RWPE1 (cell line): ENCODE results near the gene RSAD2.

Experiments
- CTCF ChIA-PET: fragments of 350-600 bp; sonication (Branson Sonifier 250); formaldehyde crosslinking; extraction: SDS; loops from one replicate; lab custom pipeline; 2021; lab: Yijun Ruan, JAX
- POLR2A ChIA-PET: fragments of 400-600 bp; formaldehyde crosslinking; extraction: SDS; loops from one replicate; lab custom pipeline; 2020; ENCODE audit warnings: antibody characterized with exemption; ENCODE audit not compliant: low non-redundant PET; lab: Yijun Ruan, JAX
- DNase-seq: peaks from one replicate; pipeline ENCODE4 v3.0.0; 2012; ENCODE audit warnings: low spot score
- H3K27ac ChIP-seq: fragments of 450-650 bp; 2 replicates; pipeline ENCODE4 v1.5.1; 2017
- TF ChIP-seq, protein P1 (sequence below): fragments of 450-650 bp; conservative IDR thresholded peaks from 2 replicates; pipeline ENCODE4 v1.5.1; 2017; ENCODE audit warnings: low read depth, mild to moderate bottlenecking

RSAD2 gene

DNA sequence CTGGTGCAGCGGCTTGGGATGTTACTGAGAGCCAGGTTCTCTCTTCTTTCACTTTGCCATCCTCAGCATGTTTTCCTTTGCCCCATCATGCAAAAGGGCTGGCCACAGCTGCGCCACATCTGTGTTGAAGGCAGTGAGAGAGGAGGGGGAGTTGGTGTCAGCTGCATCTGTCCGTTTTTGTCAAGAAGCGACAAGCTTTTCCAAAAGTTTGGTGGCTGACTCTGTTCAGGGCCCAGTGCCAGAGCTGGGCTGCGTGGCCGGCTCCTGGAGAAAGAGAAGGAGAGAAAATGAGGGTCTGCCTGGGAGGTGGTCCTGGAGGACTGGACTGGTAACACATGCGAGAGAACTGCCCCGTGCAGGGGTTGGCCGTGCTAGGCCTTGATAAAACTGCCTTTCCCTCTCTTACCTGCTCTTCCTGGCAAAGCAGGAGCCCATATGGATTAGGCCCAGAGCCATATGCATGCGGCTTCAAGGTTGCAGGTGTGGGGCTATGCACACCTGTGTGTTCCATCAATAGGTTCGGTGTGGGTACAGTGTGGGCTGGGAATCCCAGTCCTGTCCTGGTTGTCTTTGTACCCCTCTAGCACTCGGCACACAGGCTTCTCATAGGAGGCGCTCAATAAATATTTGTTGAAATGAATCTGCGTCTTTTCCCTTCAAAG lies 48.6 kb downstream of the RSAD2 start:
- CTCF ChIA-PET, result no interaction called here
- TF ChIP-seq, protein P1, sequence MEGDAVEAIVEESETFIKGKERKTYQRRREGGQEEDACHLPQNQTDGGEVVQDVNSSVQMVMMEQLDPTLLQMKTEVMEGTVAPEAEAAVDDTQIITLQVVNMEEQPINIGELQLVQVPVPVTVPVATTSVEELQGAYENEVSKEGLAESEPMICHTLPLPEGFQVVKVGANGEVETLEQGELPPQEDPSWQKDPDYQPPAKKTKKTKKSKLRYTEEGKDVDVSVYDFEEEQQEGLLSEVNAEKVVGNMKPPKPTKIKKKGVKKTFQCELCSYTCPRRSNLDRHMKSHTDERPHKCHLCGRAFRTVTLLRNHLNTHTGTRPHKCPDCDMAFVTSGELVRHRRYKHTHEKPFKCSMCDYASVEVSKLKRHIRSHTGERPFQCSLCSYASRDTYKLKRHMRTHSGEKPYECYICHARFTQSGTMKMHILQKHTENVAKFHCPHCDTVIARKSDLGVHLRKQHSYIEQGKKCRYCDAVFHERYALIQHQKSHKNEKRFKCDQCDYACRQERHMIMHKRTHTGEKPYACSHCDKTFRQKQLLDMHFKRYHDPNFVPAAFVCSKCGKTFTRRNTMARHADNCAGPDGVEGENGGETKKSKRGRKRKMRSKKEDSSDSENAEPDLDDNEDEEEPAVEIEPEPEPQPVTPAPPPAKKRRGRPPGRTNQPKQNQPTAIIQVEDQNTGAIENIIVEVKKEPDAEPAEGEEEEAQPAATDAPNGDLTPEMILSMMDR, result no peak

DNA sequence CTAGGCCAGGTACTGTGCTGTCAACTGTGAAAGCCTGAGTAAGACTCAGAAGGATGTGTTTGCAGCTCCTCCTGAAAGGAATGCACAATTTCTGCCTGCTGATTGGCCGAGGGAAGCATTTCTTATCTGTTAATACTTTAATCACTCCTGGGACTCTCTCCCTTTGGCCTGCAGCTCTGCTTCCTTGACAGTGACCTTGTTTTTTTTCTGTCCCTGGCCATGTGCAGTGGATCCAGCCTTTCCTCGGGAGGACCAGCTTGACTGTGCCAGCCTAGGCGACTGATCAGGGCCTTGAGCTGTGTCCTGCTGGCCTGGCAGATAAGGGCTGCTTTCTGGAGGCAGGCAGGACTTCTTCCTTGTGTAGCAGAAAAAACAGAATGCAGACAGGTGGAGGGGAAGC lies 49.6 kb downstream of the RSAD2 start:
- H3K27ac ChIP-seq, result no peak overlapping the region
- no peak for DNase-seq
- POLR2A ChIA-PET, result no interaction called here
- CTCF ChIA-PET, result no interaction called here
- TF ChIP-seq, protein P1, result no peak

More for the DNA sequence above, 48.6 kb downstream of the RSAD2 start:
- no peak for DNase-seq
- H3K27ac ChIP-seq, result no peak overlapping the region
- POLR2A ChIA-PET, result no interaction called here

DNA sequence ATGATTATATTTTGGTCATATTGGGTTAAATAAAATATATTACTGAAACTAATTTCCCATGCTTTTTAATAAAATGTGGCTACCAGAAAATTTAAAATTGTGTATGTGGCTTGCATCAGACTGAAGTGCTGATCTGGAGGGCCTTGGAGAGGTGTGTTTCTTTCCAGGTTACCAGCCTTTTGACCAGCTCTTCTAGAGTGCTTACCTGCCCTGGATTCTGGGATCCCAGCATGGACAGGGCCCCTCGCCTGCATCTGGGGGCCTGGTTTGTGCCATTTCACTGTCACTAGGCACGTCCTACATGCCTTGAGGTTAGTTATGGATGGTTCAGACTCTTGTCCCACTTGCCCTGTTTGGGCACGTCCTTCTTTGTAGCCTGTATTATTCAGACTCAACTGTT lies 50.2 kb downstream of the RSAD2 start:
- ChIA-PET CTCF (interaction anchor here (2.9 kb wide), 1 partner anchor 11 kb away, joined by 9 read pairs; no protein-coding TSS in a partner anchor), POLR2A (no interaction called here)
- DNase-seq, result no peak
- H3K27ac ChIP-seq, result no peak overlapping the region
- TF ChIP-seq, protein P1, result no peak

DNA sequence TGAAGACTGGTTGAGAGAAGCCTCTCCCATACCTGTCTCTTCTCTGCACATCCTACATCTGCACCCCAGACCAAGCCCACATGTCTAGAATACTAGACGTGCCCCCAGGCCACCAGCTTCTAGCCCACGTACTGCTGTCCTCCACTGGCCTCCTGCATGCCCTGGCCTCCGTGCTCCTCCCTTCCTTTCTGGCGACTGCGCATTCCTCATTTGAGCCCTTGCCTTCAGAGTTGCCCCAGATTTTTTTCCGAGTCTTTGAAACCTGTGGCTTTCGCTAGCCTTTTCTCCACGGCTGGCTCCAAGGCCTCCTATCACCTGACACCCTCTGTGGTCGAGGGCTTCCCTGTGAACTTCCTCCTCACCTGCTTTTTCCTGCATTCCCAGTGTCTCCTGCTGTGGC lies 50.9 kb downstream of the RSAD2 start:
- ChIA-PET CTCF (interaction anchor here (2.9 kb wide), 1 partner anchor 12 kb away, joined by 9 read pairs; no protein-coding TSS in a partner anchor), POLR2A (no interaction called here)
- TF ChIP-seq, protein P1, result no peak
- no peak overlapping the region for H3K27ac ChIP-seq
- DNase-seq, result no peak

DNA sequence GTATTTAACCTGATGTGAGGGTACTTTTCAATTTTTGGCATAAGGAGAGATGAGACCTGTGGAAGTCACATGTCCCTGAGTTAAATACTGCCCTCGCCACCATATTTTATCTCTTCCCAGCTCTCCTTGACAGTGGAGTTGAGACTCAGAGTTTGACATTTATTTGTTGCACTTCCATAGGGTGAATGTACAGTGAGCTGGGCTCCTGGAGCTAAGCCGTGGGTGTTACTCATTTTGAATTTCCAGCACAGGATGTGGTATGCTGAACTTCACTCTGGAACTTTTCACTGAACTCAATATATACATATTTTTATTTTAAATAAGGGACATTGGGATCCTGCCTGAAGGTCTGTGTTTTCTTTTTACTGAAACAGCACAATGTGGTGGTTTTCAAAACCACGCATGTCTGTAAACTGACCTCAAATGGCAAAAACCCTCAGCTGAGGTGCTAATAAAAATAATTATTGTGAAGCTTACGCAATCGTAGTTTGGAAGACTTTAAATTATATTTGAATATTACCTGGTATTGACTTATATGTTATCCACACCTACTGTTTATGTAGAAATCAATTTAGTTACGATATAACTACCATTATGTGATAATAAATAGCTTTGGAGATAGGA lies 51.7 kb downstream of the RSAD2 start:
- TF ChIP-seq, protein P1, result no peak
- POLR2A ChIA-PET, result no interaction called here
- DNase-seq, result no peak
- H3K27ac ChIP-seq, result no peak overlapping the region
- CTCF ChIA-PET, result interaction anchor here (0.6 to 2.9 kb wide), 2 partner anchors 13 to 623 kb away, joined by 3 to 9 read pairs; no protein-coding TSS in a partner anchor

DNA sequence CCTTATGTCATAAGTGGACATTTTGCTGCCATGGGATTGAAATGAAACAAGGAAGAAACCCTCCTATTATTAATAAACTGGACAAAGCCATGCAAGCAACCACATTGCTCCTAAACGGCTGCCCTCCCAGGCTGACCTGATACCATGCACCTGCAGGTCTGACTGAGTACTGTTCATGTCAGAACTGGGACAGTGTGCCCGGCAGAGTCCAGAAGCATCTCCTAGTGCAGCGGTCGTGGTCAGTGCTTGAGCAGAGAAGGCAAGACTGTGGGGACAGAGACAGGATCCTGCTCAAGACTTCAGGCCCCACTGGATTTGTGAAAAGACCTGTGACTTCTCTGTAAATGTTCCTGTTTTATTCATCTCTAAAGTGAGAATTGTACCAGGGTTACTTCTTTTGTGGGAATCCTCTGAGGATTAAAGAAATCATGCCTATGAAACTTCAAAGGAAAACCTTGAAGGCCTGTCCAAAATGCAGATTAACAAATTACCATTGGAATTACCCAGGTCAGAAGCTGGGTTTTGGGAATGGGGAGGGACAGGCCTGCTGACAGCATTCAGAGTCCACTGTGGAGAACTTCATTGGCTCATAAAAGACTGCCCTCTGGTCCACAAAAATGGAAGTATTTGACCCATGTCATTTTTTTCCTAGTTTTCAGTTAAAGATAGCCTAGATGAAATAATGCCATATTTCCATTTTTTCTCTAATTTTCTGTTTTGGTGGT lies 53.5 kb downstream of the RSAD2 start:
- DNase-seq, result no peak
- ChIA-PET CTCF (no interaction called here), POLR2A (no interaction called here)
- H3K27ac ChIP-seq, result no peak overlapping the region
- TF ChIP-seq, protein P1, result no peak
